Measurements from ENCODE around the gene OR56A3.

The OR56A3 gene

GRCh38 chr11:5983443-5983842 is 41.4 kb downstream of the OR56A3 start:
- no peak for DNase-seq

- DNase-seq = no peak
These were observed 44.8 kb downstream of the OR56A3 start, which contains the start of gene OR52L1 for GRCh38 chr11:5986885-5987284. OR52L1 (minus strand) TSS chr11:5986985; CDS start chr11:5986930, 55 bp downstream.

- no peak for DNase-seq
These were observed 47.2 kb downstream of the OR56A3 start for GRCh38 chr11:5989203-5989602.

GRCh38 chr11:5992150-5992549 is 50.1 kb downstream of the OR56A3 start:
- DNase-seq = no peak

GRCh38 chr11:5992604-5993251 is 50.7 kb downstream of the OR56A3 start:
- no peak for DNase-seq

GRCh38 chr11:5994791-5995190 is 52.7 kb downstream of the OR56A3 start:
- no peak for DNase-seq
